HG02623 (cell line): ENCODE results near the gene CALCOCO2.

Experiments used
- ATAC-seq: cut with Tn5 transposase; IDR thresholded peaks from one replicate; pipeline ENCODE4 v1.9.1; 2021; ENCODE audit warnings: moderate library complexity; ENCODE audit not compliant: unreplicated experiment

The CALCOCO2 gene

DNA sequence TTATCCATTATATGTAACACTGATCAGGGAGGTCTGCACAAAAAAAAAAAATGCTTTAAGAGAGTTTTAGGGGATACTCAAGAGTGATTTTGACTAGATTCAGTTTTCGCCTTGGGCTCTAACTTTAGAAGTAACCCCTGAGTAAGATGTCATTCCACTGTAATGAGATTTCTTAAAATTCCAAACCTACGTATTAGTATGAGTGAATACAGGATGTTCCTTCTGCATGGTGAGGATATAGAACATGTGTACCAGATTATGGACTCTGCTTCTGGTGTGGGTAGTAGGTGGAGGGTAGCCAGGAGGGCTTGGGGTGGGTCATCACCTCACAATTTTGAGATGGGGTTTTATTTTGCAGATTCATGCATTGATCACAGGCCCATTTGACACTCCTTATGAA is 81.6 kb downstream of the CALCOCO2 start:
- ATAC-seq, result no peak
